Panc1 (cell line): ENCODE measurements around the gene HLA-A.

Source experiments
- CTCF ChIP-seq: fragments of 450-650 bp; IDR thresholded peaks from 2 replicates; pipeline ENCODE4 v1.5.1; 2017; ENCODE audit warnings: mild to moderate bottlenecking
- POLR2AphosphoS5 ChIP-seq: IDR thresholded peaks from 2 replicates; pipeline ENCODE4 v1.6.1; 2012; ENCODE audit warnings: mild to moderate bottlenecking, low read depth, low read length, moderate library complexity
- SIN3A ChIP-seq: IDR thresholded peaks from 2 replicates; pipeline ENCODE4 v1.6.1; 2012; ENCODE audit warnings: low read depth, mild to moderate bottlenecking, low read length, moderate library complexity, borderline replicate concordance; ENCODE audit not compliant: insufficient read depth

GRCh38 chr6:29941471-29941870 is 861 bp upstream of the HLA-A start:
- TF ChIP-seq CTCF = no peak
- TF ChIP-seq POLR2AphosphoS5 = no peak
- no peak for TF ChIP-seq SIN3A
